GM10266 (cell line): ENCODE data around the gene REX1BD.

Experiments used
- DNase-seq: peaks from one replicate; pipeline ENCODE4 v3.0.0; 2012; ENCODE audit errors: extremely low spot score
- CTCF ChIP-seq: IDR thresholded peaks from 2 replicates; pipeline ENCODE4 v1.5.1; 2012; ENCODE audit warnings: mild to moderate bottlenecking, low read depth; ENCODE audit not compliant: control insufficient read depth, insufficient read depth; ENCODE audit errors: missing control alignments

The REX1BD gene

GRCh38 chr19:18605196-18605545 lies 16.6 kb downstream of the REX1BD start:
- no peak for TF ChIP-seq CTCF
- DNase-seq, result no peak

GRCh38 chr19:18605546-18606280 lies 17.1 kb downstream of the REX1BD start:
- no peak for TF ChIP-seq CTCF
- DNase-seq, result no peak

- no peak for DNase-seq
- TF ChIP-seq CTCF, result no peak
Observed at GRCh38 chr19:18606281-18607225, 18.0 kb downstream of the REX1BD start, which contains the start of gene CRLF1. TSS of gene CRLF1 (minus strand) at chr19:18606799. CDS start at chr19:18606656, 143 bp downstream.

- peak; percentile 40 for DNase-seq
- TF ChIP-seq CTCF, result no peak
Observed at GRCh38 chr19:18607226-18608101, 18.9 kb downstream of the REX1BD start.

- TF ChIP-seq CTCF, result no peak
- DNase-seq, result no peak
Observed at GRCh38 chr19:18608102-18608804, 19.7 kb downstream of the REX1BD start.
